Right lobe of liver (tissue), 6 donors: ENCODE data around the gene ZC3H7A. TPM values are rescaled to one million over a fixed set of nuclear protein-coding genes. Genes with fewer than 3 reads are reported as not detected.

Experiments
- ATAC-seq, 4 donors: fragments of 200-7000 bp; cut with Tn5 transposase; one replicate each; pipeline ENCODE4 v1.9.1; 2020; ENCODE audit warnings: mild to moderate bottlenecking in 4 of 4, moderate library complexity in 4 of 4
- DNase-seq, 3 donors: peaks; one replicate each; pipeline ENCODE4 v3.0.0-alpha.2; 2020
- H3K27ac ChIP-seq, 3 donors: fragments of 200-600 bp; one replicate each; pipeline ENCODE4 v1.8.0; 2022
- H3K27me3 ChIP-seq, 2 donors: fragments of 200-600 bp; one replicate each; pipeline ENCODE4 v1.8.0; 2022
- H3K36me3 ChIP-seq, 4 donors: fragments of 200-600 bp; sonication (generic) in 1 of 4; one replicate each; pipeline versions ENCODE4 v1.5.1 to v1.8.0; 2017 to 2022; ENCODE audit warnings: control low read depth in 1 of 4
- H3K4me1 ChIP-seq, 4 donors: fragments of 200-600 bp; sonication (generic) in 1 of 4; one replicate each; pipeline versions ENCODE4 v1.5.1 to v1.8.0; 2017 to 2022; ENCODE audit warnings: control low read depth in 1 of 4
- H3K4me3 ChIP-seq, 3 donors: fragments of 200-600 bp; one replicate each; pipeline ENCODE4 v1.8.0; 2022
- H3K9me3 ChIP-seq, 4 donors: fragments of 200-600 bp; sonication (generic) in 1 of 4; one replicate each; pipeline versions ENCODE4 v1.5.1 to v1.8.0; 2017 to 2022; ENCODE audit warnings: control low read depth in 1 of 4
- CTCF ChIP-seq, 4 donors: fragments of 200-600 bp in 3 of 4; fragments of 450-650 bp in 1 of 4; IDR thresholded peaks; one replicate each; pipeline versions ENCODE4 v1.5.1 to v1.8.0; 2016 to 2022; ENCODE audit warnings: antibody characterized with exemption in 4 of 4, mild to moderate bottlenecking in 2 of 4
- POLR2A ChIP-seq: fragments of 450-650 bp; IDR thresholded peaks from one replicate; pipeline ENCODE4 v1.6.1; 2017; ENCODE audit warnings: antibody characterized with exemption, mild to moderate bottlenecking
- WGBS: methylation state at CpG from one replicate; pipeline ENCODE4 v1.1.6; 2018; ENCODE audit warnings: low coverage, low lambda C conversion rate; ENCODE audit not compliant: insufficient coverage; ENCODE audit errors: missing lambda C conversion rate; 5-methylcytosine and 5-hydroxymethylcytosine counted together
- intact Hi-C, 2 donors: fragments of 100-400 bp; cut with DNase I; formaldehyde crosslinking; loops; one replicate each; pipeline versions ENCODE4 v1.11.2 to v1.14.1; 2022
- small RNA-seq, 2 experiments: library from RNA; depleted of rRNA; stranded (forward); fragments of <200 nt; gene quantifications; one replicate each; pipeline ENCODE3, GENCODE V24; 2016
- total RNA-seq, 6 experiments: library from RNA; depleted of rRNA in 2 of 6; stranded (reverse); fragments of >200 nt in 2 of 6; fragmentation: NEBNext Ultra II Directional in 3 of 6; extraction: Animal tissue kit (Norgen Biotek cat#: 25700) in 3 of 6; gene quantifications; one replicate each; pipeline versions ENCODE4 v1.1.0 to v1.2.4, GENCODE V29; 2016 to 2023
- donor health status: DM: no; HTN: yes; CAD: no.
- donor health status: DM: no; HTN: no; CAD: no.
- donor health status: DM: no; HTN: no; CAD: no.
- donor health status: DM: no; HTN: yes; CAD: no.
- donor health status: DM: no; HTN: yes; CAD: no.

The ZC3H7A gene
- total RNA-seq, 6 experiments from 2014 or later: 22.8 to 34.0 (median 26.9) TPM

DNA sequence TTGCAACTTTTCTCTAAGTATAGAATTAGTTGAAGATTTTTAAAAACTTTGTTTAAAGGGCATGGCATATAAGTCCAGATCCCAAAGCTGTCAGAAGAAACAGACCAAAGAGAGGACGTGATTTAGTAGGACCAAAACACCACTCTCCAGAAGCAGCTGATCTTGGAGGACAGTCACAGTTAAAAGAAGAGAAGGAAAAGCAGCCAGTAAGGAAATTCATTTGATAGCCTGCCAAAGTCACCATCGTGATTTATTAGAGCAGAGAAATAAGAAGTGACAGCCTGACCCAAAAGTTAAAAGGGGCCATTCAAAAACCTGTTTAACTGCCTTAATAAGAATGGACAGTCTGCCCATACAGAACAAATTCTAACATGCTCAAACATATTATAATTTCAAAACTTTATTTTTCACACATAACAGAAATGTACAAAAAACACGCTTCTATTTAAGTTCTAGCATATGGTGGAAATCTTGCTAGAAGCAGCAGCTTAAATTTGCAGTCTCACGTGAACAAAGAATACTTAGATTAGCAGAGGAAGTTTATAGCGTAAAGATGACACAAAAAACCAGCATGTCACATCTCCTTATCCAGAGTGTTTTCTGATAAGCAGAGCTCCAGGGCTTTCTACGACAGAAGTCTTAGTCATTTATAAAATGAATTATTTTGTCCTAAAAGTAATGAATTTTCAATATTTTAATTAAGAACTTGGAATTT lies 91.6 kb downstream of the ZC3H7A start:
- Histone ChIP-seq H3K27me3 (no peaks in the 10 kb centered on the region), H3K27ac (no peak overlapping the region), H3K9me3 (no peaks in the 10 kb centered on the region), H3K4me1 (peaks cover 0 to 10% (median 3%) of the 10 kb centered on the region in 4 donors), H3K4me3 (no peak overlapping the region), H3K36me3 (peaks cover 0 to 19% (median 10%) of the 10 kb centered on the region in 4 donors)
- intact Hi-C loops: no loop called here
- TF ChIP-seq CTCF (IDR thresholded peaks at IDR 0.05): no peak
- no peak for TF ChIP-seq POLR2A
- WGBS: 67% methylated on average over 6 of the region's 6 CpGs
- ATAC-seq (no peak), DNase-seq (no peak)

Small RNA genes within 50 kb of the gene (small RNA-seq; reads per million reads assigned to genes)
- gene RF00017: 0 reads per million in 2 experiments

Other genes with a start within 250 kb of the ZC3H7A start
- 100 to 1,000 TPM in 1 of 6 experiments, 10 to 100 TPM in 5; 43.7 to 148 (median 59.1) TPM for gene LITAF, start 210.3 kb downstream of the ZC3H7A start, total RNA-seq
- 1 to 10 TPM; 3.5 to 7.9 (median 5.6) TPM for gene SNN, start 128.8 kb downstream of the ZC3H7A start, total RNA-seq
- gene TXNDC11, start 54.4 kb downstream of the ZC3H7A start, total RNA-seq: 10 to 100 TPM; 43.2 to 63.3 (median 54.0) TPM
- gene RSL1D1, start 54.3 kb upstream of the ZC3H7A start, total RNA-seq: 10 to 100 TPM; 38.1 to 77.3 (median 54.9) TPM
- gene GSPT1, start 118.7 kb upstream of the ZC3H7A start, total RNA-seq: 10 to 100 TPM; 47.9 to 75.9 (median 50.6) TPM
- 10 to 100 TPM in 1 of 6 experiments, 1 to 10 TPM in 5; 2.1 to 10.2 (median 4.2) TPM for gene NPIPB2, start 144.8 kb upstream of the ZC3H7A start, total RNA-seq
- under 1 TPM in 1 of 6 experiments, not detected in 5; 0.44 TPM for gene TNFRSF17, start 168.0 kb upstream of the ZC3H7A start, total RNA-seq
- gene SNX29, start 179.5 kb upstream of the ZC3H7A start, total RNA-seq: 1 to 10 TPM; 5.1 to 9.8 (median 8.1) TPM